AG10803 (cell line): ENCODE measurements around the gene CD58.

Source experiments
- DNase-seq: peaks from one replicate; pipeline ENCODE4 v3.0.0; 2010; ENCODE audit warnings: low read depth
- H3K4me3 ChIP-seq: 2 replicates; pipeline ENCODE4 v1.5.1; 2011; ENCODE audit warnings: mild to moderate bottlenecking, low read length, control low read depth
- TF ChIP-seq, protein P1 (sequence below): conservative IDR thresholded peaks from 2 replicates; pipeline ENCODE4 v1.5.1; 2011; ENCODE audit warnings: mild to moderate bottlenecking, low read length, control low read depth, inconsistent platforms

Gene CD58

DNA sequence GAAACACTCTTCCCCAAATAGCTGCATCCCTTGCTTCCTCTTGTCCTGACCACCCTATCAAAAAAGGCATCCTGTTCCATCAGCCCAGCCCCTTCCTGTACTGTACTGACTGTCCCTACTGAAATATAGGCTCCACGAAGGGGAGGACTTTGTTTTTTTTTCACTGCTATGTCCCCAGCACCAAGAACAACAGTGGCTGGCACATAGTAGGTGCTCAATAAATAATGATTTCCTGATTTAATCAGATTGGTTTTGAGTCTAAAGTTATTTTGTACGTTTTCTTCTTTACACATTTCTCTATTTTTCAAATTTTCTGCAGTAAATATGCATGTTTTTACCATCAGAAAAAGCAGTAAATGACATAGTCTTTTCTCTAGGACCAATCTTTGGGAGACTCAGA, 73.9 kb downstream of the CD58 start:
- H3K4me3 ChIP-seq, result no peak overlapping the region
- TF ChIP-seq, protein P1, sequence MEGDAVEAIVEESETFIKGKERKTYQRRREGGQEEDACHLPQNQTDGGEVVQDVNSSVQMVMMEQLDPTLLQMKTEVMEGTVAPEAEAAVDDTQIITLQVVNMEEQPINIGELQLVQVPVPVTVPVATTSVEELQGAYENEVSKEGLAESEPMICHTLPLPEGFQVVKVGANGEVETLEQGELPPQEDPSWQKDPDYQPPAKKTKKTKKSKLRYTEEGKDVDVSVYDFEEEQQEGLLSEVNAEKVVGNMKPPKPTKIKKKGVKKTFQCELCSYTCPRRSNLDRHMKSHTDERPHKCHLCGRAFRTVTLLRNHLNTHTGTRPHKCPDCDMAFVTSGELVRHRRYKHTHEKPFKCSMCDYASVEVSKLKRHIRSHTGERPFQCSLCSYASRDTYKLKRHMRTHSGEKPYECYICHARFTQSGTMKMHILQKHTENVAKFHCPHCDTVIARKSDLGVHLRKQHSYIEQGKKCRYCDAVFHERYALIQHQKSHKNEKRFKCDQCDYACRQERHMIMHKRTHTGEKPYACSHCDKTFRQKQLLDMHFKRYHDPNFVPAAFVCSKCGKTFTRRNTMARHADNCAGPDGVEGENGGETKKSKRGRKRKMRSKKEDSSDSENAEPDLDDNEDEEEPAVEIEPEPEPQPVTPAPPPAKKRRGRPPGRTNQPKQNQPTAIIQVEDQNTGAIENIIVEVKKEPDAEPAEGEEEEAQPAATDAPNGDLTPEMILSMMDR, result no peak
- DNase-seq, result no peak

DNA sequence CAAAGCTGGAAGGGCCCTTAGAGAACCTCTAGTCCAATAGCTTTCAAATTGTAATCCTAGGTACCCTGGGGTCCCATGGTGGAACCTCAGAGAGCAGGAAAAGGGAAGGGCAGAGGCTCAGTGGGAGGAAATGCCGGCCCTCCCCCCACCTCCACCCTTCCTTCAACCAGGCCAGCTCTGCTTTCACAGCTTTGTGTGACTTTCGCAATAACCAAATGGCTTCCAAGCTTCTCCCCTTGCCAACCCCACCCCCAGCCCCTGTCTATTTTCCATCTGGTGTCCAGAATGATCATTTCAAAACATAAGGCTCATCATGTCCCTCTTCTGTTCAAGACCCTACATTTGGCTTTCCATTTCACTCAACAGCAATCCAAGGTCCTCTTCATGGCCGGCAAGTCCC, 74.4 kb downstream of the CD58 start:
- DNase-seq, result peak; percentile 79
- H3K4me3 ChIP-seq, result no peak overlapping the region
- TF ChIP-seq, protein P1, result no peak

DNA sequence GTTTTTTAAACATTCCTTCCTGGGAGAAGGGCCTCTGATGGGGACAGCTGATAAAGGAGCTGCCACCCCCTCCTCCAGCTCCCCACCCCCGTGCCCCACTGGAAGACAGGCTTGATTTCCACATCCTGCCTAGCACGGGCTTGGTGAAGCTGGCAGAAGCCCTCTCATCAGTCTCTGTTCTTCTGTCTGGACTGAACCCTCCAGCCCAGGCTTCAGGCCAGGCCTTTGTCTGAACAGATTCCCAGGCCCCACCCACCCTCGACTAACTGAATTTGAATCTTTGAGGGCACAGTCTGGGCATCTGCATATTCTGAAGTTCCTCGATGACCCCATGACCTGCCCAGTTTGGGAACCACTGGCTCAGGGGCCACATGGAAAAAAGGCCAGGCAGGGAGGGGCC, 75.3 kb downstream of the CD58 start:
- H3K4me3 ChIP-seq, result no peak overlapping the region
- TF ChIP-seq, protein P1, result no peak
- peak; percentile 39 for DNase-seq

DNA sequence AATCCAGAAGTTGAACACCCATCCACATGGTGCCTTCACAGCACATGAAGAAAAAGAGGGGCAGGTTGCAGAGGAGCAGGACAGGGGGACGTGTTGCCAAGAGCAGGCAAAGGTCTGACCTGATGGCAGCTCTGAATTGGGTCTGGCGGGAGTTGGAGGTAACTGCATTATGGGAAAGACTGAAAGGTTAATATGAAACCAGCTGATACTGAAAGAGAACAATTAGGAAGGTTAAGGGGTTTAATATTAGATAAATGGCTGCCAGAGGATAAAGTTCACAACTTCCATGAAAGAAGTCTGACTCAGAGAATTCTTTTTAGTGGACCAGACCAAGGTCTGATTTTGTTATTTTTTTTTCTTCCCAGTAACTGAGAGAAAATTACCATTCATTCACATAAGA, 76.1 kb downstream of the CD58 start:
- TF ChIP-seq, protein P1, result no peak
- no peak overlapping the region for H3K4me3 ChIP-seq
- no peak for DNase-seq

DNA sequence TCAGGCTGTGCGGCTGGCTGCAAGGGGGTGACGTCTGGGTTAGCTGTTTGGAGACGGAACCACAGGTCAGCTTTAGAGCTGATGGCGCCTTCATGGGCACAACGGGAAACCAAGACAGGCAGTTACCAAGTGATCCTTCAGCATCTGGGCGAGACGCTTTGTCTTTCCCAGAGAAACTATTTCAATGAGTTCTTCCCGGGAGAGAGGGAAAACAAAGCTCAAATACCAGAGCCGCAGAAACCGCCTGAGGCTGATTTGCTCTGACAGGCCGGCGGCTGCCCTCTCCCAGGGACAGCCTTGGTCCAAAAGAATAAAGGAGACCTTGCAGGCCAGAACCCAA, 76.5 kb downstream of the CD58 start:
- TF ChIP-seq, protein P1, result no peak
- no peak for DNase-seq
- no peak overlapping the region for H3K4me3 ChIP-seq

DNA sequence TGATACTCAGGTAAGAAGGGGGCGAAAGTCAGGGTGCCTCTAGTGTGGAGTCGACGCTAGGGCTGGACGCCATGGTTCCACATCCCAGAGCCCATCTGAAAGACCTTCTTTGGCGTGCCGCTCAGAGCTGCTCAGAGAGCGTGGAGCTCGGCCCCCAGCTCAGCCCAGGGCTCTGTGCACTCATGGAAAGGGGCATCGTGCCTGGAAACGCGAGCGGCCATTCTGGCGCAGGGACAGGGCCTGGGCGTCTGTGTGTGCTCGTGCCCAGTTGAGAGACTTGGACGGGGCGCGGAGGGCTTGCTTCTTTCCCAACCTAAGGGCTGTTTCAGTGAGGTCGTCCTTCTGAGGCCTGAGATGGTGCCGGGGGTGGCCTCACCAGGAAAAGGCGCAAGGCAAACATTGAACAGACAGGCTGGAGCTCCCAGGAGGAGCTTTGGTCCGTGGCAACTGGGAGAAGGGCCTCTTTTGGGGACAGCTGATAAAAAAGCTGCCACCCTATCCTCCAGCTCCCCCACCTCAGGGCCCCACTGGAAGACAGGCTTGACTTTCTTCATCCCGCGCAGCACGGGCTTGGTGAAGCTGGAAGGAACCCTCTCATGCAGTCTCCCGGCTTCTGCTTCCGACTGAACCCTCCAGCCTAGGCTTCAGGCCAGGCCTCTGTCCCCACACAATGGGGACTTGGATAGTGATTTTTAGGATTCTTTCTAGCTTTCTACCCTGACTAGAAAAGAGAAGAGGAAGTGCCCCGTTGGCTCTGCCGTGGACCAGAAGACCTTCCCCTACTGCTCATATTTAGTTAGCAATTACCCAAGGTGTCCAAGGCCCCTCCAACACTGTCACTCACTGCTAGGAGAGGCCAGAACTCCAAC, 77.1 kb downstream of the CD58 start:
- H3K4me3 ChIP-seq, result no peak overlapping the region
- no peak for DNase-seq
- TF ChIP-seq, protein P1, result no peak

DNA sequence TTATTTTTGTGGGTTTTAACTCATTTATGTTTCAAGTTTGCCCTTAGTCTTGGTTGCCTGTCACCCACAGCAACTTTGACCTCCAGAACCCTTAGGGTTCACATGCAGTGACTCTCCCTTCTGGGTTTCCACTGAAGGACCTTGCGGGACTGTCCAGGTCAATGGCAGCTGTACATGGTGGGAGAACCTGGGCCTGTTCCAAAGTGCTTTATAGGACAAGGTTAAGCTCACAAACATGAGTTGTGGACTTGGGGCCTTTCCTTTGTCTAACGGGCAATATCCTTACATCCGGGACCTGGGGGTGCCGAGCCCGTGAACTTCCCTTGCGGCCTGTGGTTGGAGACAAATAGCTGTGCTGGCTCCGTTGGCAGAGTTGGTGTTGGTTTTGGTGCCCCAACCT, 77.8 kb downstream of the CD58 start:
- TF ChIP-seq, protein P1, result no peak
- no peak overlapping the region for H3K4me3 ChIP-seq
- DNase-seq, result no peak
